Measurements from ENCODE around the gene FLVCR2. TPM values are rescaled to one million over a fixed set of nuclear protein-coding genes. Genes with fewer than 3 reads are reported as not detected.
A peak's percentile ranks its signal among the peaks of the same experiment; 100 is the strongest.

Gene FLVCR2
- polyA plus RNA-seq, 6 donors from 2014 or later: 0.22 to 0.69 (median 0.49) TPM; not detected in 2

GRCh38 chr14:75607842-75608640, 29.6 kb downstream of the FLVCR2 start:
- Mint-ChIP-seq H3K4me1 (no peaks in the 10 kb centered on the region), H3K36me3 (peaks cover 0 to 17% of the 10 kb centered on the region in 2 donors), H3K27ac (no peak overlapping the region), H3K27me3 (peaks cover 7 to 24% (median 14%) of the 10 kb centered on the region in 3 donors), H3K4me3 (no peak overlapping the region), H3K9me3 (peaks cover 0 to 30% (median 10%) of the 10 kb centered on the region in 7 donors)
- DNase-seq (no peak), ATAC-seq (ENCODE audit: low read depth in 2 of 2) (no peak)

GRCh38 chr14:75609116-75609515, 30.7 kb downstream of the FLVCR2 start:
- Mint-ChIP-seq H3K27ac (peak overlapping the region in 1 of 6 donors; percentile 18), H3K4me1 (peaks cover 0 to under 1% (median 0%) of the 10 kb centered on the region in 3 donors), H3K27me3 (peaks cover 7 to 24% (median 16%) of the 10 kb centered on the region in 3 donors), H3K4me3 (no peak overlapping the region), H3K36me3 (peaks cover 0 to 19% of the 10 kb centered on the region in 2 donors), H3K9me3 (peaks cover under 1 to 33% (median 13%) of the 10 kb centered on the region in 7 donors)
- ATAC-seq (ENCODE audit: low read depth in 2 of 2) (no peak), DNase-seq (no peak)

- peaks cover 2 to 40% (median 13%) of the 10 kb centered on the region in 7 donors for H3K9me3 Mint-ChIP-seq
- H3K4me3 Mint-ChIP-seq: no peak overlapping the region
- DNase-seq (no peak), ATAC-seq (ENCODE audit: low read depth in 2 of 2) (no peak)
- peaks cover 0 to 25% of the 10 kb centered on the region in 2 donors for H3K36me3 Mint-ChIP-seq
- peaks cover 7 to 24% (median 20%) of the 10 kb centered on the region in 3 donors for H3K27me3 Mint-ChIP-seq
- peaks cover 6 to 8% (median 6%) of the 10 kb centered on the region in 3 donors for H3K4me1 Mint-ChIP-seq
- no peak overlapping the region for H3K27ac Mint-ChIP-seq
Observed at GRCh38 chr14:75609606-75610475, 31.4 kb downstream of the FLVCR2 start.

DNA sequence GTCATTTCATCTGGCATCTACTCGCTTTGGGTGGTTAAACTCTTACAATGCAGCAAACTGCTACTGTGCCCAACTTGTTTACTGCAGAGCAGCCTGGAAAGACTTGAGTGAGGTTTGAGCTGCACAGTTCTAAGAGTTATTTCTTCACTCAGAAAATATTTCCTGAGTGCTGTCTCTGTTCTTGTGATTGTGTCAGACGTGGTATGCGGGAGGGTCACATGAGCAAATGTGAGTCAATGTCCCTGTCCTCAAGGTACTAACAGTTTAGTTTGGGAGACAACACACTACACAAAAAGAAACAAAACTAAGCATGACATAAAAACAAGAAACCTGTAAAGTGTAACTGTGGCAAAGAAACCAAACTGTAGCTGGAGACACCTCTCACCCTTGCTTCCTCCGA, 32.4 kb downstream of the FLVCR2 start:
- H3K9me3 Mint-ChIP-seq: peaks cover 2 to 40% (median 15%) of the 10 kb centered on the region in 7 donors
- DNase-seq (no peak), ATAC-seq (ENCODE audit: low read depth in 2 of 2) (no peak)
- H3K36me3 Mint-ChIP-seq: peaks cover 0 to 25% of the 10 kb centered on the region in 2 donors
- peaks cover 12 to 16% (median 15%) of the 10 kb centered on the region in 3 donors for H3K4me1 Mint-ChIP-seq
- no peak overlapping the region for H3K4me3 Mint-ChIP-seq
- H3K27ac Mint-ChIP-seq: peak overlapping the region in 1 of 6 donors; percentile 70
- peaks cover 7 to 28% (median 20%) of the 10 kb centered on the region in 3 donors for H3K27me3 Mint-ChIP-seq

DNA sequence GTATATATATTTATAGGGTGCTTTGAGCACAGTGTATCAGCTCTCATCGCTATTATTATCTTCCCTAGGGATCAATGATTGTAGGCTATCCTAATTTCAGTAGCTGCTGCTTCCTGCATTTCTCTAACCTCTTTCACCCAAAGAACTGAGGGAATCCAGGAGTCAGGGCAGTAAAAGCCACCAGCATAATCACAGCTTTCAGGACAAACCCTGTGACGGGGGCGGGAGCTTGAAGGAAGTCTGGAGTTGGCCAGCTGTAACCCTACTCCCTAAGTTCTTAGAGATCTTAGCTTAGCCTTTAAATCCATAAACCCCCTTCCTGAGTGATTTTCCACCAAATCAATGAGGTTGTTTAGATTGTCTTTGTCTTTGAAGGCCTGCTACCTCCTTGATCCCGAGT, 33.7 kb downstream of the FLVCR2 start:
- Mint-ChIP-seq H3K9me3 (peaks cover 2 to 38% (median 15%) of the 10 kb centered on the region in 7 donors), H3K27me3 (peaks cover 6 to 36% (median 20%) of the 10 kb centered on the region in 3 donors), H3K4me3 (no peak overlapping the region), H3K27ac (no peak overlapping the region), H3K36me3 (peaks cover 0 to 22% of the 10 kb centered on the region in 2 donors), H3K4me1 (peaks cover 12 to 16% (median 15%) of the 10 kb centered on the region in 3 donors)
- ATAC-seq (ENCODE audit: low read depth in 2 of 2) (no peak), DNase-seq (no peak)

- Mint-ChIP-seq H3K4me3 (no peak overlapping the region), H3K27me3 (peaks cover 7 to 24% (median 20%) of the 10 kb centered on the region in 3 donors), H3K36me3 (peaks cover 0 to 8% of the 10 kb centered on the region in 2 donors), H3K27ac (peak overlapping the region in 1 of 6 donors; percentile 57), H3K4me1 (peaks cover 12 to 16% (median 15%) of the 10 kb centered on the region in 3 donors), H3K9me3 (peaks cover 0 to 18% (median 5%) of the 10 kb centered on the region in 7 donors)
- ATAC-seq (ENCODE audit: low read depth in 2 of 2) (no peak), DNase-seq (no peak)
Observed at GRCh38 chr14:75614179-75614578, 35.8 kb downstream of the FLVCR2 start.

DNA sequence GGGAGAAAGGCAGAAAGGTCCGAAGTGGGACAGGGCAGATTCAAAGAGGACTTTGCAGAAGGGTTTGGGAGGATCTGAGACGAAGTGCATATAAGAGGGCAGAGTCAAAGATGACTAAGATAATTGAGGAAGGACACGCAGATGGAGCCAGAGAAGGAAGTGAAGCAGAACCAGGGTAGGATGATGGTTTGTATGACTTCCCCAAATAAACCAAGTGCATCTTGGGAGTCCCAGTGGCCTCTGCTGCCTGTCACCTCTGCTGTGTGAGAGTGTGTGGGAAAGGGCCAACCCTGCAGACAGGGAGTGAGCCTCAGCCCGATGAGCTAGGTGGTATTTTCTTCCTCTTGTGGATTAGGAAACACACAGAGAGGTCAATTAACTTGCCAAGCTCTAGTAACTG, 36.8 kb downstream of the FLVCR2 start:
- peaks cover 12 to 16% (median 15%) of the 10 kb centered on the region in 3 donors for H3K4me1 Mint-ChIP-seq
- peak overlapping the region in 2 of 8 donors; percentile 48 to 64 for H3K4me3 Mint-ChIP-seq
- H3K9me3 Mint-ChIP-seq: peaks cover 0 to 14% (median 5%) of the 10 kb centered on the region in 7 donors
- H3K27ac Mint-ChIP-seq: no peak overlapping the region
- H3K27me3 Mint-ChIP-seq: peaks cover 7 to 18% (median 15%) of the 10 kb centered on the region in 3 donors
- DNase-seq (peak; percentile 32), ATAC-seq (ENCODE audit: low read depth in 2 of 2) (peak; percentile 92 to 98)
- H3K36me3 Mint-ChIP-seq: peaks cover 0 to 8% of the 10 kb centered on the region in 2 donors

DNA sequence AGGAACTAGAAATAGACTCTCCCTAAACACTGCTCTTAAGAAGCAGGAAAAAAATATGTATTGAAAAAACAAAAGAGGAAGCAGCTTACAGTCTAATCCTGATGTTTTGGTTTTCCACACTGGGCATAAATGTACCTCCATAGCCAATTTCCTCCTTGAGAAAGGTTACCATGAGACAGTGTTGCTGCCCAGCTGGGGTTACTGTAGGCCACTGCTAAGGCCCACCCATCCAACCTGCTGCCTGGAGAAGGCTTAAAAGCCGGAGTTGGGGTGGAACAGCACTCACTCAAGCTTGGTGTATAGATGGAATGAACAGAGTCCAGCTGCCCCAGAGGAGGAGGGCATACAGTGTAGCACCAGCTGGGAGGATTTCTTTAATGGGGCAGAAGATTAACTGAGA, 41.1 kb downstream of the FLVCR2 start:
- Mint-ChIP-seq H3K27me3 (peaks cover 11 to 38% (median 22%) of the 10 kb centered on the region in 3 donors), H3K9me3 (peaks cover 0 to 7% (median under 1%) of the 10 kb centered on the region in 7 donors), H3K4me1 (peaks cover 10 to 26% (median 20%) of the 10 kb centered on the region in 3 donors), H3K27ac (no peak overlapping the region), H3K36me3 (peaks cover 0 to 2% of the 10 kb centered on the region in 2 donors), H3K4me3 (no peak overlapping the region)
- DNase-seq (no peak), ATAC-seq (ENCODE audit: low read depth in 2 of 2) (no peak)

- no peak for ATAC-seq (ENCODE audit: low read depth in 2 of 2)
- H3K4me1 Mint-ChIP-seq: peaks cover 4 to 16% (median 14%) of the 10 kb centered on the region in 3 donors
- H3K27ac Mint-ChIP-seq: peak overlapping the region in 1 of 6 donors; percentile 38
- H3K4me3 Mint-ChIP-seq: no peak overlapping the region
- no peaks in the 10 kb centered on the region for H3K9me3 Mint-ChIP-seq
- DNase-seq: no peak
- H3K36me3 Mint-ChIP-seq: no peaks in the 10 kb centered on the region
- H3K27me3 Mint-ChIP-seq: peaks cover 27 to 48% (median 34%) of the 10 kb centered on the region in 3 donors
Observed at GRCh38 chr14:75625034-75625433, 46.6 kb downstream of the FLVCR2 start.

DNA sequence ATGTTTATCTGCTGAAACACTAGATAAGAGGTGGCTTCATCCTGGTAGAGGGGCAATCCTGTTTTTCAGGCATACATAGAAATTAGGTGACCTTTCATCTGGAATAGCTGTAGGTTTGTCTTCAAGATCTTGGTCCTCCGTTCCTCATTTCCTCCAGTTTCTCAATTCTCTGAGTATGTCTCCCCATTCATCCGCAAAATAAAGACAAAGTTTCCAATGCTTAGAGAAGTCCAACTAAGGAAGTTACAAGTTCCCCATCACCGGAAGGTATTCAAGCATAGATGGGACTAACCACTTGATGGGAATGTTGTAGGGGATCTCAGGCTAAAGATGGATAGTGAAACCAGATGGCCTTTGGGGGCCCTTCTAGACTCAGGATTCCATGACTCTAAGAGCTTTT, 48.0 kb downstream of the FLVCR2 start:
- ATAC-seq (ENCODE audit: low read depth in 2 of 2) (no peak), DNase-seq (no peak)
- Mint-ChIP-seq H3K4me1 (peaks cover 4 to 16% (median 14%) of the 10 kb centered on the region in 3 donors), H3K27ac (peak overlapping the region in 1 of 6 donors; percentile 13), H3K4me3 (no peak overlapping the region), H3K27me3 (peaks cover 27 to 47% (median 29%) of the 10 kb centered on the region in 3 donors), H3K36me3 (no peaks in the 10 kb centered on the region), H3K9me3 (no peaks in the 10 kb centered on the region)

DNA sequence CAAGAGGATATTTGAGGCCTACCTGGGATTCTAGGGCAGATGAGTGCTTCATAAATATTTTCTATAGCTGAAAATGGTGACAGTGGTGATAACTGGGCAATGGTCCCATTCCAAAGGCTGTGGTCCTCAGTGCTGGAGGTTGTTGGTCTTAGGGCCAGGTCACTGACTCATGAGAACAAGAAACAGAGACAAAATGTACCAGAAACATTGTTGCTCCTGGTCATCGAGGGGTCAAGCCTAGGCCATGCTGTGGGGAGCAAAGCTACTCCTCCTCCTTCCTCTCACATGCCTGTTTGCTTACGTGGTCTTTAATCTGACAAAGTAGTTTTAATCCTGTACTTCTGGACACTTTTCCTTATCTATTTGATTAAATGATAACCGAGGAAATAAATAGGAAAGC, 48.4 kb downstream of the FLVCR2 start:
- peak overlapping the region in 1 of 6 donors; percentile 64 for H3K27ac Mint-ChIP-seq
- no peak overlapping the region for H3K4me3 Mint-ChIP-seq
- H3K9me3 Mint-ChIP-seq: no peaks in the 10 kb centered on the region
- H3K36me3 Mint-ChIP-seq: no peaks in the 10 kb centered on the region
- no peak for ATAC-seq (ENCODE audit: low read depth in 2 of 2)
- H3K4me1 Mint-ChIP-seq: peaks cover 4 to 16% (median 14%) of the 10 kb centered on the region in 3 donors
- no peak for DNase-seq
- H3K27me3 Mint-ChIP-seq: peaks cover 24 to 42% (median 27%) of the 10 kb centered on the region in 3 donors

DNA sequence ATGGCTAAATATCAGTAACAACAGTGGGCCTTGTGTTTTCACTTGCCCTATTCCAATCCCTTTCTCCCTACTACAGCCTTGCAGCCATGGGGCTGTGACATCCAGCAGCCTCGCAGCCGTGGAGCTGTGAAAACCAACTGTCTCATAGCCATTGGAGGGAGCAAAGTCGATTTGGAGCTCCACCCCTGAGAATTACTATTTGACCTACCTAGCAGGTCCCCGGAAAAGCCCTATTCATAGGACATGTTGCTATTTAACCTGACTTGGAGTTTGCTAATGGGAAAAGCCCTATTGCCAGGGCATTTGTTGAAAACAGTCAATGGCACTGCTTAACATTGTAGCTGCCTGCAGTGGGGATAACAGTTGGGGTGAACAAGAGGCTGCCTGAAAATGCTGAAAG, 49.0 kb downstream of the FLVCR2 start:
- DNase-seq (no peak), ATAC-seq (ENCODE audit: low read depth in 2 of 2) (no peak)
- no peaks in the 10 kb centered on the region for H3K9me3 Mint-ChIP-seq
- H3K27me3 Mint-ChIP-seq: peaks cover 23 to 41% (median 27%) of the 10 kb centered on the region in 3 donors
- peak overlapping the region in 1 of 6 donors; percentile 44 for H3K27ac Mint-ChIP-seq
- H3K4me1 Mint-ChIP-seq: peaks cover 4 to 16% (median 14%) of the 10 kb centered on the region in 3 donors
- H3K36me3 Mint-ChIP-seq: no peaks in the 10 kb centered on the region
- H3K4me3 Mint-ChIP-seq: no peak overlapping the region

GRCh38 chr14:75628816-75629215, 50.4 kb downstream of the FLVCR2 start:
- no peaks in the 10 kb centered on the region for H3K9me3 Mint-ChIP-seq
- H3K27ac Mint-ChIP-seq: no peak overlapping the region
- H3K36me3 Mint-ChIP-seq: no peaks in the 10 kb centered on the region
- H3K4me3 Mint-ChIP-seq: no peak overlapping the region
- H3K4me1 Mint-ChIP-seq: peaks cover 4 to 11% (median 9%) of the 10 kb centered on the region in 3 donors
- H3K27me3 Mint-ChIP-seq: peaks cover 18 to 34% (median 27%) of the 10 kb centered on the region in 3 donors
- ATAC-seq (ENCODE audit: low read depth in 2 of 2): no peak
- no peak for DNase-seq

Data from naive B cell (primary cell).